ENCODE measurements around the gene SMCHD1.
"Not testable (repeated sequence)": the region's sequence is repeated elsewhere in the genome, so short reads cannot be mapped to it uniquely, and the experiment has no call there.

The SMCHD1 gene

GRCh38 chr18:2719040-2719439, 63.5 kb downstream of the SMCHD1 start:
- H3K9ac ChIP-seq (ENCODE audit: low read depth, low read length) = no peak overlapping the region
- no peak overlapping the region for H2AFZ ChIP-seq (ENCODE audit: low read depth, low read length)
- H3K27ac ChIP-seq (ENCODE audit: low read length) = no peak overlapping the region
- peaks cover 16% of the 10 kb centered on the region for H4K20me1 ChIP-seq (ENCODE audit: insufficient read depth, low read length)
- no peak for TF ChIP-seq EZH2 (IDR thresholded peaks at IDR 0.05; ENCODE audit: borderline replicate concordance, low read depth, low read length, severe bottlenecking)
- no peak for TF ChIP-seq CTCF (IDR thresholded peaks at IDR 0.05; ENCODE audit: borderline replicate concordance, extremely low read depth, low read length, poor library complexity, severe bottlenecking)
- DNase-seq (no peak), ATAC-seq (ENCODE audit: insufficient read depth, low read depth) (no peak)
- no peaks in the 10 kb centered on the region for H3K27me3 ChIP-seq (ENCODE audit: insufficient read depth, low read length, poor library complexity)
- no peaks in the 10 kb centered on the region for H3K9me3 ChIP-seq (ENCODE audit: insufficient read depth, low read length, severe bottlenecking)
- no peak overlapping the region for H3K4me3 ChIP-seq (ENCODE audit: low read depth in 1 of 2, low read length in 2 of 2)
- no peak overlapping the region for H3K4me2 ChIP-seq (ENCODE audit: insufficient read depth, low read length)
- H3K36me3 ChIP-seq (ENCODE audit: insufficient read depth, low read length) = peaks cover 98% of the 10 kb centered on the region
- H3K4me1 ChIP-seq (ENCODE audit: insufficient read depth, low read length) = no peaks in the 10 kb centered on the region
- peaks cover 46% of the 10 kb centered on the region for H3K79me2 ChIP-seq (ENCODE audit: insufficient read depth, low read length)

GRCh38 chr18:2723207-2723606, 67.7 kb downstream of the SMCHD1 start:
- no peak overlapping the region for H3K4me3 ChIP-seq (ENCODE audit: low read depth in 1 of 2, low read length in 2 of 2)
- H2AFZ ChIP-seq (ENCODE audit: low read depth, low read length) = no peak overlapping the region
- H3K79me2 ChIP-seq (ENCODE audit: insufficient read depth, low read length) = peaks cover 17% of the 10 kb centered on the region
- H3K4me2 ChIP-seq (ENCODE audit: insufficient read depth, low read length) = no peak overlapping the region
- H3K4me1 ChIP-seq (ENCODE audit: insufficient read depth, low read length) = no peaks in the 10 kb centered on the region
- DNase-seq = no peak
- no peak for ATAC-seq (ENCODE audit: insufficient read depth, low read depth)
- no peak overlapping the region for H3K27ac ChIP-seq (ENCODE audit: low read length)
- peaks cover 96% of the 10 kb centered on the region for H3K36me3 ChIP-seq (ENCODE audit: insufficient read depth, low read length)
- no peak overlapping the region for H3K9ac ChIP-seq (ENCODE audit: low read depth, low read length)
- no peaks in the 10 kb centered on the region for H3K9me3 ChIP-seq (ENCODE audit: insufficient read depth, low read length, severe bottlenecking)
- H4K20me1 ChIP-seq (ENCODE audit: insufficient read depth, low read length) = peaks cover 3% of the 10 kb centered on the region; the same call in 1 of the 2 replicates
- no peak for TF ChIP-seq EZH2 (IDR thresholded peaks at IDR 0.05; ENCODE audit: borderline replicate concordance, low read depth, low read length, severe bottlenecking)
- TF ChIP-seq CTCF (IDR thresholded peaks at IDR 0.05; ENCODE audit: borderline replicate concordance, extremely low read depth, low read length, poor library complexity, severe bottlenecking) = no peak
- no peaks in the 10 kb centered on the region for H3K27me3 ChIP-seq (ENCODE audit: insufficient read depth, low read length, poor library complexity)

GRCh38 chr18:2729757-2730156, 74.2 kb downstream of the SMCHD1 start:
- Histone ChIP-seq H3K27me3 (ENCODE audit: insufficient read depth, low read length, poor library complexity) (no peaks in the 10 kb centered on the region), H3K4me3 (ENCODE audit: low read depth in 1 of 2, low read length in 2 of 2) (no peak overlapping the region), H4K20me1 (ENCODE audit: insufficient read depth, low read length) (no peaks in the 10 kb centered on the region), H3K4me1 (ENCODE audit: insufficient read depth, low read length) (no peaks in the 10 kb centered on the region), H3K79me2 (ENCODE audit: insufficient read depth, low read length) (no peaks in the 10 kb centered on the region), H2AFZ (ENCODE audit: low read depth, low read length) (no peak overlapping the region), H3K9me3 (ENCODE audit: insufficient read depth, low read length, severe bottlenecking) (no peaks in the 10 kb centered on the region), H3K9ac (ENCODE audit: low read depth, low read length) (no peak overlapping the region), H3K4me2 (ENCODE audit: insufficient read depth, low read length) (no peak overlapping the region), H3K36me3 (ENCODE audit: insufficient read depth, low read length) (peaks cover 96% of the 10 kb centered on the region), H3K27ac (ENCODE audit: low read length) (no peak overlapping the region)
- ATAC-seq (ENCODE audit: insufficient read depth, low read depth) (no peak), DNase-seq (no peak)
- no peak for TF ChIP-seq EZH2 (IDR thresholded peaks at IDR 0.05; ENCODE audit: borderline replicate concordance, low read depth, low read length, severe bottlenecking)
- no peak for TF ChIP-seq CTCF (IDR thresholded peaks at IDR 0.05; ENCODE audit: borderline replicate concordance, extremely low read depth, low read length, poor library complexity, severe bottlenecking)

- Histone ChIP-seq H3K4me1 (ENCODE audit: insufficient read depth, low read length) (no peaks in the 10 kb centered on the region), H3K9me3 (ENCODE audit: insufficient read depth, low read length, severe bottlenecking) (no peaks in the 10 kb centered on the region), H3K9ac (ENCODE audit: low read depth, low read length) (no peak overlapping the region), H4K20me1 (ENCODE audit: insufficient read depth, low read length) (no peaks in the 10 kb centered on the region), H2AFZ (ENCODE audit: low read depth, low read length) (no peak overlapping the region), H3K27me3 (ENCODE audit: insufficient read depth, low read length, poor library complexity) (no peaks in the 10 kb centered on the region), H3K36me3 (ENCODE audit: insufficient read depth, low read length) (peaks cover 91% of the 10 kb centered on the region), H3K4me3 (ENCODE audit: low read depth in 1 of 2, low read length in 2 of 2) (no peak overlapping the region), H3K4me2 (ENCODE audit: insufficient read depth, low read length) (no peak overlapping the region), H3K27ac (ENCODE audit: low read length) (no peak overlapping the region), H3K79me2 (ENCODE audit: insufficient read depth, low read length) (no peaks in the 10 kb centered on the region)
- no peak for DNase-seq
- no peak for ATAC-seq (ENCODE audit: insufficient read depth, low read depth)
- no peak for TF ChIP-seq CTCF (IDR thresholded peaks at IDR 0.05; ENCODE audit: borderline replicate concordance, extremely low read depth, low read length, poor library complexity, severe bottlenecking)
- no peak for TF ChIP-seq EZH2 (IDR thresholded peaks at IDR 0.05; ENCODE audit: borderline replicate concordance, low read depth, low read length, severe bottlenecking)
Measured at GRCh38 chr18:2736823-2737222, 81.3 kb downstream of the SMCHD1 start.

GRCh38 chr18:2740082-2740481, 84.6 kb downstream of the SMCHD1 start:
- not testable (repeated sequence) for ATAC-seq (ENCODE audit: insufficient read depth, low read depth); H3K9me3 ChIP-seq (ENCODE audit: insufficient read depth, low read length, severe bottlenecking); DNase-seq

More at GRCh38 chr18:2740082-2740481, 84.6 kb downstream of the SMCHD1 start:
- H3K9ac ChIP-seq (ENCODE audit: low read depth, low read length); H3K4me3 ChIP-seq (ENCODE audit: low read depth in 1 of 2, low read length in 2 of 2); H3K79me2 ChIP-seq (ENCODE audit: insufficient read depth, low read length); H2AFZ ChIP-seq (ENCODE audit: low read depth, low read length); H3K27me3 ChIP-seq (ENCODE audit: insufficient read depth, low read length, poor library complexity); H3K4me2 ChIP-seq (ENCODE audit: insufficient read depth, low read length); H3K4me1 ChIP-seq (ENCODE audit: insufficient read depth, low read length); H3K27ac ChIP-seq (ENCODE audit: low read length); H4K20me1 ChIP-seq (ENCODE audit: insufficient read depth, low read length): not testable (repeated sequence)
- H3K36me3 ChIP-seq (ENCODE audit: insufficient read depth, low read length) = peaks cover 89% of the 10 kb centered on the region

Measured in DND-41 (cell line).